ENCODE results near the gene PPP3CA. TPM values are rescaled to one million over a fixed set of nuclear protein-coding genes. Genes with fewer than 3 reads are reported as not detected.

PPP3CA gene
- total and polyA plus RNA-seq, 2 of the 8 experiments (the other 6 are each of a cell fraction or from before 2014, with no cell fraction given) = 7.9 to 35.0 TPM

DNA sequence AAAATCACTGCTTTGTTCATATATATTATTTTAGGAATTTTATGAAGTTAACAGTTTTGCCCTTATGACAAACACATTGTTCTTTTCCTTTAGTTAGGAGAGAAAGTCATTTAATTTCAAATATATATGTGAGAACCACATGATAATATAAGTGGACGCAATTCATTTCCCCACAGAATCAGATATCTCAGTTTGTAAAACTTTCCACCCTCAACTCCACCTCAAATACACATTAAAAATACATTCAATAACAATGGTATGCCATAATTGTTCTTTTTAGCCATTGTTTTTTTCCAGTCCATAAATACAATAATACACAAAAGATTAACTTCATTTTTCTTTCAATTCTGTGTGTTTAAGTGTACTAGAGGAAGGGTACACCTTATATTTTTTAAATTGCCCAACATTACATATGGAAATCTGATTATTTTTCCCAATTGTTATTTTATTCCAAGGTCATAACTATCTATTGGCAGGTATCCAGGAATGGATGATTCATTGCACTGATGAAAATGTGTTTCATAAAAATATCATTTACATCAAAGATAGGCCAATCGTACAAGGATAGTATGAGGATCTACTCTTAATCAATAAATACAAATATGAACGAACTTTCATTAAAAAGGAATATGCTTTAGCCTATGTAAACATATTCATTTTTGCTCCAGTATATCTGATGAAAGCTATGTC is 125.0 kb downstream of the PPP3CA start:
- Histone ChIP-seq H2AK5ac (ENCODE audit: low read depth, low read length) (no peak overlapping the region), H3K27ac (ENCODE audit: low read depth, low read length) (no peak overlapping the region), H3K18ac (ENCODE audit: extremely low read depth, low read length) (no peak overlapping the region), H3K36me3 (ENCODE audit: control insufficient read depth in 2 of 4, insufficient read depth in 4 of 4, low read length in 3 of 4) (no peaks in the 10 kb centered on the region), H3K4ac (replicated peaks; ENCODE audit: insufficient read length, low read depth, low read length) (no peak overlapping the region), H2BK20ac (ENCODE audit: low read length) (no peak overlapping the region), H3K79me2 (ENCODE audit: control insufficient read depth in 1 of 2, insufficient read depth in 2 of 2, low read length in 2 of 2) (peaks cover 0 to 39% of the 10 kb centered on the region in 2 experiments; a peak in 2 of 4 replicates), H3K23ac (ENCODE audit: insufficient read length) (no peak overlapping the region), H3K23me2 (ENCODE audit: low read depth, low read length) (no peaks in the 10 kb centered on the region), H3K4me1 (replicated peaks in 1 of 4; ENCODE audit: control insufficient read depth in 3 of 4, insufficient read depth in 4 of 4, low read length in 3 of 4) (peaks cover 0 to 3% (median 0%) of the 10 kb centered on the region in 4 experiments; a peak in 1 of 7 replicates), H3K4me2 (ENCODE audit: insufficient read depth in 1 of 2, low read depth in 2 of 2, low read length in 2 of 2) (no peak overlapping the region), H3K9me3 (ENCODE audit: insufficient read depth in 2 of 2, low read depth in 1 of 2, low read length in 1 of 2) (no peaks in the 10 kb centered on the region), H2AFZ (ENCODE audit: low read length) (no peak overlapping the region), H3K9ac (replicated peaks in 1 of 4; ENCODE audit: extremely low read depth in 1 of 4, low read depth in 3 of 4, low read length in 3 of 4) (no peak overlapping the region), H2BK15ac (ENCODE audit: low read length) (no peak overlapping the region), H3K27me3 (replicated peaks in 1 of 4; ENCODE audit: control insufficient read depth in 3 of 4, extremely low read depth in 1 of 4, insufficient read depth in 3 of 4, low read length in 3 of 4) (no peaks in the 10 kb centered on the region), H3K56ac (replicated peaks; ENCODE audit: insufficient read length, low read depth, low read length) (no peak overlapping the region), H2BK5ac (ENCODE audit: low read depth, low read length) (no peak overlapping the region), H3K14ac (ENCODE audit: insufficient read length) (no peak overlapping the region), H4K20me1 (replicated peaks in 1 of 2; ENCODE audit: control insufficient read depth in 1 of 2, insufficient read depth in 2 of 2, low read length in 2 of 2) (no peaks in the 10 kb centered on the region), H2BK120ac (replicated peaks; ENCODE audit: low read depth, low read length) (no peak overlapping the region), H4K8ac (ENCODE audit: extremely low read depth, insufficient read depth, low read length) (no peak overlapping the region), H4K5ac (ENCODE audit: insufficient read length, low read depth, low read length) (no peak overlapping the region), H2BK12ac (ENCODE audit: low read depth, low read length) (no peak overlapping the region), H4K91ac (replicated peaks; ENCODE audit: insufficient read length, low read length) (no peak overlapping the region), H3K4me3 (ENCODE audit: extremely low read depth in 1 of 4, insufficient read depth in 2 of 4, low read depth in 3 of 4, low read length in 4 of 4) (no peak overlapping the region), H3K79me1 (ENCODE audit: low read depth, low read length) (no peaks in the 10 kb centered on the region)
- POLR2A ChIA-PET (ENCODE audit: partially characterized antibody) = no interaction called here
- CTCF ChIA-PET (ENCODE audit: partially characterized antibody) = no interaction called here
- DNase-seq (ENCODE audit: low read depth in 1 of 2, low spot score in 2 of 2) (no peak), FAIRE-seq (no peak)
- 94% methylated on average over 3 of the region's 3 CpGs; no CpG with 5 or more reads in 1 of the 2 experiments for WGBS, 2 experiments (ENCODE audit: extremely low coverage in 1 of 2, insufficient coverage in 1 of 2, insufficient read length in 1 of 2, insufficient replicate concordance in 2 of 2, low coverage in 1 of 2, low lambda C conversion rate in 2 of 2, missing lambda C conversion rate in 1 of 2)
- TF ChIP-seq CREB1 (IDR thresholded peaks at IDR 0.05) (no peak), PHF8 (conservative IDR thresholded peaks at IDR 0.05; ENCODE audit: low read depth, low read length) (no peak), YY1 (IDR thresholded peaks at IDR 0.05; ENCODE audit: low read depth, low read length) (no peak), NANOG (IDR thresholded peaks at IDR 0.05; ENCODE audit: insufficient read depth, low read depth, low read length, poor library complexity, severe bottlenecking) (no peak), SRF (IDR thresholded peaks at IDR 0.05; ENCODE audit: low read depth, low read length) (no peak), NRF1 (IDR thresholded peaks at IDR 0.05; ENCODE audit: low read depth, low read length) (no peak), JUN (IDR thresholded peaks at IDR 0.05; ENCODE audit: low read depth, low read length) (no peak), TAF7 (optimal IDR thresholded peaks at IDR 0.05; ENCODE audit: borderline replicate concordance, low read depth, low read length) (no peak), CBX5 (IDR thresholded peaks at IDR 0.05; ENCODE audit: low read depth, low read length) (no peak), TCF12 (IDR thresholded peaks at IDR 0.05; ENCODE audit: low read depth, low read length) (no peak)
- TF ChIP-seq, protein P1, sequence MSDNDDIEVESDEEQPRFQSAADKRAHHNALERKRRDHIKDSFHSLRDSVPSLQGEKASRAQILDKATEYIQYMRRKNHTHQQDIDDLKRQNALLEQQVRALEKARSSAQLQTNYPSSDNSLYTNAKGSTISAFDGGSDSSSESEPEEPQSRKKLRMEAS (IDR thresholded peaks at IDR 0.05) = no peak
- TF ChIP-seq, protein P2, sequence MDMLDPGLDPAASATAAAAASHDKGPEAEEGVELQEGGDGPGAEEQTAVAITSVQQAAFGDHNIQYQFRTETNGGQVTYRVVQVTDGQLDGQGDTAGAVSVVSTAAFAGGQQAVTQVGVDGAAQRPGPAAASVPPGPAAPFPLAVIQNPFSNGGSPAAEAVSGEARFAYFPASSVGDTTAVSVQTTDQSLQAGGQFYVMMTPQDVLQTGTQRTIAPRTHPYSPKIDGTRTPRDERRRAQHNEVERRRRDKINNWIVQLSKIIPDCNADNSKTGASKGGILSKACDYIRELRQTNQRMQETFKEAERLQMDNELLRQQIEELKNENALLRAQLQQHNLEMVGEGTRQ (IDR thresholded peaks at IDR 0.05; ENCODE audit: low read length) = no peak

All from H1 (cell line).